ENCODE data around the gene CDK5RAP2. TPM values are rescaled to one million over a fixed set of nuclear protein-coding genes. Genes with fewer than 3 reads are reported as not detected.

Gene CDK5RAP2
- polyA plus RNA-seq, 1 experiment, result 28.1 TPM

- ChIA-PET CTCF (interaction anchor here (0.9 kb wide), 1 partner anchor 9 kb away, joined by 4 read pairs; no protein-coding TSS in a partner anchor), POLR2A (no interaction called here)
- H3K36me3 ChIP-seq (ENCODE audit: control insufficient read depth, insufficient read depth, low read length), result no peaks in the 10 kb centered on the region
- DNase-seq (ENCODE audit: low read depth), result no peak
- no peak for TF ChIP-seq CTCF (IDR thresholded peaks at IDR 0.05; ENCODE audit: insufficient read depth, low read depth, low read length)
- no peaks in the 10 kb centered on the region for H3K27me3 ChIP-seq (ENCODE audit: control insufficient read depth, insufficient read depth, low read length)
- no peak overlapping the region for H3K4me3 ChIP-seq (ENCODE audit: low read depth, low read length)
Measured at GRCh38 chr9:120486835-120487234, 93.1 kb downstream of the CDK5RAP2 start.

- no peak overlapping the region for H3K4me3 ChIP-seq (ENCODE audit: low read depth, low read length)
- TF ChIP-seq CTCF (IDR thresholded peaks at IDR 0.05; ENCODE audit: insufficient read depth, low read depth, low read length), result no peak
- H3K27me3 ChIP-seq (ENCODE audit: control insufficient read depth, insufficient read depth, low read length), result no peaks in the 10 kb centered on the region
- no peak for DNase-seq (ENCODE audit: low read depth)
- H3K36me3 ChIP-seq (ENCODE audit: control insufficient read depth, insufficient read depth, low read length), result no peaks in the 10 kb centered on the region
- CTCF ChIA-PET, result interaction anchor here (1.0 kb wide), 1 partner anchor 120 kb away, joined by 3 read pairs; no protein-coding TSS in a partner anchor
- POLR2A ChIA-PET, result no interaction called here
Measured at GRCh38 chr9:120486347-120486746, 93.6 kb downstream of the CDK5RAP2 start.

GRCh38 chr9:120485788-120486187 is 94.2 kb downstream of the CDK5RAP2 start:
- POLR2A ChIA-PET, result no interaction called here
- CTCF ChIA-PET, result interaction anchor here (0.7 to 1.1 kb wide), 3 partner anchors 15 to 119 kb away, joined by 3 read pairs; no protein-coding TSS in a partner anchor
- no peak for TF ChIP-seq CTCF (IDR thresholded peaks at IDR 0.05; ENCODE audit: insufficient read depth, low read depth, low read length)
- Histone ChIP-seq H3K4me3 (ENCODE audit: low read depth, low read length) (no peak overlapping the region), H3K36me3 (ENCODE audit: control insufficient read depth, insufficient read depth, low read length) (no peaks in the 10 kb centered on the region), H3K27me3 (ENCODE audit: control insufficient read depth, insufficient read depth, low read length) (no peaks in the 10 kb centered on the region)
- DNase-seq (ENCODE audit: low read depth), result no peak

GRCh38 chr9:120484162-120484561 is 95.8 kb downstream of the CDK5RAP2 start:
- CTCF ChIA-PET, result no interaction called here
- Histone ChIP-seq H3K36me3 (ENCODE audit: control insufficient read depth, insufficient read depth, low read length) (no peaks in the 10 kb centered on the region), H3K4me3 (ENCODE audit: low read depth, low read length) (no peak overlapping the region), H3K27me3 (ENCODE audit: control insufficient read depth, insufficient read depth, low read length) (no peaks in the 10 kb centered on the region)
- DNase-seq (ENCODE audit: low read depth), result no peak
- TF ChIP-seq CTCF (IDR thresholded peaks at IDR 0.05; ENCODE audit: insufficient read depth, low read depth, low read length), result no peak
- POLR2A ChIA-PET, result no interaction called here

GRCh38 chr9:120482424-120483186 is 97.4 kb downstream of the CDK5RAP2 start:
- POLR2A ChIA-PET, result no interaction called here
- CTCF ChIA-PET, result interaction anchor here (0.6 kb wide), 1 partner anchor 302 kb away, joined by 6 read pairs; no protein-coding TSS in a partner anchor
- no peak for TF ChIP-seq CTCF (IDR thresholded peaks at IDR 0.05; ENCODE audit: insufficient read depth, low read depth, low read length)
- Histone ChIP-seq H3K27me3 (ENCODE audit: control insufficient read depth, insufficient read depth, low read length) (no peaks in the 10 kb centered on the region), H3K4me3 (ENCODE audit: low read depth, low read length) (no peak overlapping the region), H3K36me3 (ENCODE audit: control insufficient read depth, insufficient read depth, low read length) (no peaks in the 10 kb centered on the region)
- no peak for DNase-seq (ENCODE audit: low read depth)

Measured in BJ (cell line).